PC-3 (cell line): ENCODE results near the gene RAB11A. TPM values are rescaled to one million over a fixed set of nuclear protein-coding genes. Genes with fewer than 3 reads are reported as not detected.
A peak's percentile ranks its signal among the peaks of the same experiment; 100 is the strongest.

ENCODE experiments used
- ATAC-seq: fragments of 200-7000 bp; cut with Tn5 transposase; 2 replicates; pipeline ENCODE4 v1.9.1; 2020; ENCODE audit warnings: mild to moderate bottlenecking, moderate library complexity
- BruUV-seq: library from RNA; stranded (reverse); fragments of 400-500 nt; replicated peaks from 2 replicates; lab custom pipeline; 2021; lab: Mats Ljungman, UMichigan
- CTCF ChIA-PET: fragments of 300-600 bp; sonication (Branson Sonifier 250); formaldehyde crosslinking; loops from one replicate; lab custom pipeline; 2022; ENCODE audit warnings: antibody characterized with exemption; lab: Charles Lee
- POLR2A ChIA-PET: fragments of 300-600 bp; sonication (Branson Sonifier 250); formaldehyde crosslinking; loops from one replicate; lab custom pipeline; 2022; ENCODE audit warnings: antibody characterized with exemption; ENCODE audit not compliant: unreplicated experiment; lab: Charles Lee
- DNase-seq: peaks from one replicate; pipeline ENCODE4 v3.0.0-alpha.2; 2015
- H2AFZ ChIP-seq: fragments of 300-600 bp; sonication (generic); 2 replicates; pipeline ENCODE4 v1.6.0; 2016; ENCODE audit warnings: antibody characterized with exemption, low read length
- H3F3A ChIP-seq: fragments of 300-600 bp; sonication (generic); one replicate; pipeline ENCODE4 v1.6.0; 2017; ENCODE audit warnings: antibody characterized with exemption, low read length, control low read depth, mild to moderate bottlenecking; ENCODE audit not compliant: unreplicated experiment
- H3K27ac ChIP-seq: fragments of 300-600 bp; sonication (generic); 2 replicates; pipeline ENCODE4 v1.5.1; 2016; ENCODE audit warnings: mild to moderate bottlenecking, low read length
- H3K27me3 ChIP-seq: fragments of 300-600 bp; sonication (generic); 2 replicates; pipeline ENCODE4 v1.6.1; 2016; ENCODE audit warnings: low read length, mixed read lengths
- H3K36me3 ChIP-seq: fragments of 300-600 bp; sonication (generic); 2 replicates; pipeline ENCODE4 v1.6.1; 2016; ENCODE audit warnings: low read depth, mixed run types, low read length, mixed read lengths
- H3K4me1 ChIP-seq: fragments of 300-600 bp; sonication (generic); 2 replicates; pipeline ENCODE4 v1.5.1; 2016; ENCODE audit warnings: low read length; ENCODE audit not compliant: insufficient read depth
- H3K4me2 ChIP-seq: fragments of 300-600 bp; sonication (generic); 2 replicates; pipeline ENCODE4 v1.6.0; 2016; ENCODE audit warnings: low read length
- H3K4me3 ChIP-seq: fragments of 300-600 bp; sonication (generic); 2 replicates; pipeline ENCODE4 v1.5.1; 2016; ENCODE audit warnings: mild to moderate bottlenecking, low read length, mixed read lengths
- H3K79me2 ChIP-seq: fragments of 300-600 bp; sonication (generic); 2 replicates; pipeline ENCODE4 v1.6.1; 2017; ENCODE audit warnings: low read length, mixed read lengths
- H3K9ac ChIP-seq: fragments of 300-600 bp; sonication (generic); 2 replicates; pipeline ENCODE4 v1.6.0; 2016; ENCODE audit warnings: mild to moderate bottlenecking, low read length
- H3K9me2 ChIP-seq: fragments of 300-600 bp; sonication (generic); replicated peaks from 2 replicates; pipeline ENCODE4 v1.6.1; 2016; ENCODE audit warnings: mixed run types, low read length, mixed read lengths
- H3K9me3 ChIP-seq: fragments of 300-600 bp; sonication (generic); 2 replicates; pipeline ENCODE4 v1.6.1; 2016; ENCODE audit warnings: low read length, mixed read lengths
- H4K20me1 ChIP-seq: fragments of 300-600 bp; sonication (generic); 2 replicates; pipeline ENCODE4 v1.6.1; 2016; ENCODE audit warnings: low read length, mixed read lengths
- EZH2 ChIP-seq: fragments of 300-600 bp; sonication (generic); IDR thresholded peaks from one replicate; pipeline ENCODE4 v1.6.1; 2017; ENCODE audit warnings: antibody characterized with exemption, mild to moderate bottlenecking, low read length; ENCODE audit not compliant: unreplicated experiment
- EZH2phosphoT487 ChIP-seq: fragments of 300-600 bp; sonication (generic); IDR thresholded peaks from 2 replicates; pipeline ENCODE4 v1.6.1; 2018; ENCODE audit warnings: mild to moderate bottlenecking, antibody characterized with exemption, low read length, borderline replicate concordance
- intact Hi-C: fragments of 100-400 bp; cut with micrococcal nuclease; formaldehyde crosslinking; loops from 2 replicates; pipeline ENCODE4 v1.9.0; 2023
- total RNA-seq: library from RNA; depleted of rRNA; stranded (reverse); fragments of >200 nt; gene quantifications from 2 replicates; pipeline ENCODE4 v1.2.3, GENCODE V29; 2014
- TF ChIP-seq, protein P1 (sequence below): fragments of 300-600 bp; sonication (generic); conservative IDR thresholded peaks from 2 replicates; pipeline ENCODE4 v1.5.1; 2017; ENCODE audit warnings: antibody characterized with exemption, low read depth, mild to moderate bottlenecking, low read length

Gene RAB11A
- total RNA-seq, 1 experiment from 2014 or later = 171 TPM

- Histone ChIP-seq H3K9me2 (no peaks in the 10 kb centered on the region), H4K20me1 (no peaks in the 10 kb centered on the region), H3K27me3 (no peaks in the 10 kb centered on the region), H3K36me3 (no peaks in the 10 kb centered on the region), H3K4me1 (no peaks in the 10 kb centered on the region), H2AFZ (no peak overlapping the region), H3K9ac (no peak overlapping the region), H3F3A (no peaks in the 10 kb centered on the region), H3K79me2 (no peaks in the 10 kb centered on the region), H3K4me2 (no peak overlapping the region), H3K4me3 (no peak overlapping the region), H3K27ac (no peak overlapping the region), H3K9me3 (no peaks in the 10 kb centered on the region)
- no TSS peak for BruUV-seq
- ATAC-seq (no peak), DNase-seq (no peak)
- ChIA-PET CTCF (no interaction called here), POLR2A (no interaction called here)
- TF ChIP-seq EZH2phosphoT487 = no peak
- TF ChIP-seq, protein P1, sequence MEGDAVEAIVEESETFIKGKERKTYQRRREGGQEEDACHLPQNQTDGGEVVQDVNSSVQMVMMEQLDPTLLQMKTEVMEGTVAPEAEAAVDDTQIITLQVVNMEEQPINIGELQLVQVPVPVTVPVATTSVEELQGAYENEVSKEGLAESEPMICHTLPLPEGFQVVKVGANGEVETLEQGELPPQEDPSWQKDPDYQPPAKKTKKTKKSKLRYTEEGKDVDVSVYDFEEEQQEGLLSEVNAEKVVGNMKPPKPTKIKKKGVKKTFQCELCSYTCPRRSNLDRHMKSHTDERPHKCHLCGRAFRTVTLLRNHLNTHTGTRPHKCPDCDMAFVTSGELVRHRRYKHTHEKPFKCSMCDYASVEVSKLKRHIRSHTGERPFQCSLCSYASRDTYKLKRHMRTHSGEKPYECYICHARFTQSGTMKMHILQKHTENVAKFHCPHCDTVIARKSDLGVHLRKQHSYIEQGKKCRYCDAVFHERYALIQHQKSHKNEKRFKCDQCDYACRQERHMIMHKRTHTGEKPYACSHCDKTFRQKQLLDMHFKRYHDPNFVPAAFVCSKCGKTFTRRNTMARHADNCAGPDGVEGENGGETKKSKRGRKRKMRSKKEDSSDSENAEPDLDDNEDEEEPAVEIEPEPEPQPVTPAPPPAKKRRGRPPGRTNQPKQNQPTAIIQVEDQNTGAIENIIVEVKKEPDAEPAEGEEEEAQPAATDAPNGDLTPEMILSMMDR = no peak
- TF ChIP-seq EZH2 = no peak
- intact Hi-C loops = no loop called here
Observed at GRCh38 chr15:65821070-65821469, 48.2 kb upstream of the RAB11A start.

DNA sequence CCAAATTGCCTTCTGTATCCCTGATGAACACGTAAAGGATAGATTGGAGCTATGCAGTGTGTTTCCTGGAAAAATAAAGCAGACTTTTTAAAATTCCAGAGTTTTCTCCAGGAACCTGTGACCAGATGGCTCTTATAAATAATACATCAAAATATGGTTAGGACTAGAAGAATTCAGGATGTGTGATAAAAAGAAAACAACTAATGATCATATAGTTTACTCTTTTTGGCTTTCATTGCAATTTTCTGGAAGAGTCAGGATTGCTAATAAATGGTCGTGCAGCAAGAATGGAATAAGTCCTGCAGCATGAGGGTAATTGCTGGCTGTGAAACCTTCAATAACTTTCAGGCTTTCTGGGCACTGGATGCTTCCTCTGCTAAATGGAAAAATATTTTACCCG lies 47.0 kb upstream of the RAB11A start:
- H3K27ac ChIP-seq = no peak overlapping the region
- H3K4me3 ChIP-seq = no peak overlapping the region
- no peaks in the 10 kb centered on the region for H4K20me1 ChIP-seq
- no peaks in the 10 kb centered on the region for H3K9me2 ChIP-seq
- ChIA-PET CTCF (no interaction called here), POLR2A (no interaction called here)
- no peaks in the 10 kb centered on the region for H3F3A ChIP-seq
- no peak overlapping the region for H3K4me2 ChIP-seq
- H3K27me3 ChIP-seq = no peaks in the 10 kb centered on the region
- TF ChIP-seq EZH2 = no peak
- TF ChIP-seq, protein P1 = no peak
- no peak for TF ChIP-seq EZH2phosphoT487
- H2AFZ ChIP-seq = no peak overlapping the region
- ATAC-seq = no peak
- intact Hi-C loops = no loop called here
- H3K4me1 ChIP-seq = no peaks in the 10 kb centered on the region
- H3K9ac ChIP-seq = no peak overlapping the region
- no TSS peak for BruUV-seq
- no peak for DNase-seq
- no peaks in the 10 kb centered on the region for H3K79me2 ChIP-seq
- no peaks in the 10 kb centered on the region for H3K9me3 ChIP-seq
- no peaks in the 10 kb centered on the region for H3K36me3 ChIP-seq

DNA sequence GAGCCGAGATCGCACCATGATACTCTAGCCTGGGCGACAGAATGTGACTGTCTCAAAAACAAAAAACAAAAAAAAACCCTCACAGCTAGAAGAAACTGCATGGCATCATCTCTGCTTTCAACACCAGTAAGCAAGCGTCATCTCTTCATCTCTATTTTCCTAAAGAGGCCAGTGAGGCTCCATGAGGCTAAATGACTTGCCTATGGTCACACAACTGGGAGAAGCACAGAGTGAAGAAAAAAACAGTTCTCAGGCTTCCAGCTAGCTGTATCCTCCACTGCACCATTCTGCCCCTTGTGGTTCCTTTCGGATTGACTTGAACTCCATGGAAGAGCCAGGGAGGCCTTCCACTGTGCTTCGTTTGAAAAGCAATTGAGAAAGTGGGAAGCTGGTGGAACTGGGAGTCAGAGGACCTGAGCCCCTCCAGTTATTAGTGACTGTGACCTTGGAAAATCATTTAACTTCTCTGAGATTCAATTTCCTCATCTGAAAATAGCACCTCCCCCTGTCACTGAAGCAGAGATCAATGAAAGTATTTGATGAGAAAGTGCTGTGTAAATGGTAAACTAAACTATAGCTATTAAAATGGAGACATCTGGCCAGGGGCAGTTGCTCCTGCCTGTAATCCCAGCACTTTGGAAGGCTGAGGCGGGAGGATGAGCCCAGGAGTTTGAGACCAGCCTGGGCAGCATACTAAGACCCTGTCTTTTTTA lies 45.1 kb upstream of the RAB11A start:
- H3K4me2 ChIP-seq = no peak overlapping the region
- no peaks in the 10 kb centered on the region for H4K20me1 ChIP-seq
- ChIA-PET CTCF (interaction anchor here (0.6 kb wide), 2 partner anchors 8 to 74 kb away, joined by 3 read pairs; no protein-coding TSS in a partner anchor), POLR2A (interaction anchor here (0.5 kb wide), 1 partner anchor 804 kb away, joined by 3 read pairs; no protein-coding TSS in a partner anchor)
- no peaks in the 10 kb centered on the region for H3K4me1 ChIP-seq
- no peaks in the 10 kb centered on the region for H3K36me3 ChIP-seq
- no peaks in the 10 kb centered on the region for H3K79me2 ChIP-seq
- DNase-seq = peak; percentile 69
- no peak overlapping the region for H3K4me3 ChIP-seq
- no peak overlapping the region for H2AFZ ChIP-seq
- ATAC-seq = peak; percentile 95
- intact Hi-C loops = no loop called here
- H3K27ac ChIP-seq = no peak overlapping the region
- no peaks in the 10 kb centered on the region for H3K9me3 ChIP-seq
- BruUV-seq = no TSS peak
- no peak for TF ChIP-seq EZH2
- TF ChIP-seq EZH2phosphoT487 = no peak
- TF ChIP-seq, protein P1 = peak; percentile 63
- no peaks in the 10 kb centered on the region for H3F3A ChIP-seq
- no peaks in the 10 kb centered on the region for H3K9me2 ChIP-seq
- H3K27me3 ChIP-seq = no peaks in the 10 kb centered on the region
- no peak overlapping the region for H3K9ac ChIP-seq
